PC-3 (cell line): Measurements from ENCODE around the gene TLCD2. TPM values are rescaled to one million over a fixed set of nuclear protein-coding genes. Genes with fewer than 3 reads are reported as not detected.
A peak's percentile ranks its signal among the peaks of the same experiment; 100 is the strongest.

Experiments
- ATAC-seq: fragments of 200-7000 bp; cut with Tn5 transposase; 2 replicates; pipeline ENCODE4 v1.9.1; 2020; ENCODE audit warnings: mild to moderate bottlenecking, moderate library complexity
- BruUV-seq: library from RNA; stranded (reverse); fragments of 400-500 nt; replicated peaks from 2 replicates; lab custom pipeline; 2021; lab: Mats Ljungman, UMichigan
- CTCF ChIA-PET: fragments of 300-600 bp; sonication (Branson Sonifier 250); formaldehyde crosslinking; loops from one replicate; lab custom pipeline; 2022; ENCODE audit warnings: antibody characterized with exemption; lab: Charles Lee
- POLR2A ChIA-PET: fragments of 300-600 bp; sonication (Branson Sonifier 250); formaldehyde crosslinking; loops from one replicate; lab custom pipeline; 2022; ENCODE audit warnings: antibody characterized with exemption; ENCODE audit not compliant: unreplicated experiment; lab: Charles Lee
- DNase-seq: peaks from one replicate; pipeline ENCODE4 v3.0.0-alpha.2; 2015
- H2AFZ ChIP-seq: fragments of 300-600 bp; sonication (generic); 2 replicates; pipeline ENCODE4 v1.6.0; 2016; ENCODE audit warnings: antibody characterized with exemption, low read length
- H3F3A ChIP-seq: fragments of 300-600 bp; sonication (generic); one replicate; pipeline ENCODE4 v1.6.0; 2017; ENCODE audit warnings: antibody characterized with exemption, low read length, control low read depth, mild to moderate bottlenecking; ENCODE audit not compliant: unreplicated experiment
- H3K27ac ChIP-seq: fragments of 300-600 bp; sonication (generic); 2 replicates; pipeline ENCODE4 v1.5.1; 2016; ENCODE audit warnings: mild to moderate bottlenecking, low read length
- H3K27me3 ChIP-seq: fragments of 300-600 bp; sonication (generic); 2 replicates; pipeline ENCODE4 v1.6.1; 2016; ENCODE audit warnings: low read length, mixed read lengths
- H3K36me3 ChIP-seq: fragments of 300-600 bp; sonication (generic); 2 replicates; pipeline ENCODE4 v1.6.1; 2016; ENCODE audit warnings: low read depth, mixed run types, low read length, mixed read lengths
- H3K4me1 ChIP-seq: fragments of 300-600 bp; sonication (generic); 2 replicates; pipeline ENCODE4 v1.5.1; 2016; ENCODE audit warnings: low read length; ENCODE audit not compliant: insufficient read depth
- H3K4me2 ChIP-seq: fragments of 300-600 bp; sonication (generic); 2 replicates; pipeline ENCODE4 v1.6.0; 2016; ENCODE audit warnings: low read length
- H3K4me3 ChIP-seq: fragments of 300-600 bp; sonication (generic); 2 replicates; pipeline ENCODE4 v1.5.1; 2016; ENCODE audit warnings: mild to moderate bottlenecking, low read length, mixed read lengths
- H3K79me2 ChIP-seq: fragments of 300-600 bp; sonication (generic); 2 replicates; pipeline ENCODE4 v1.6.1; 2017; ENCODE audit warnings: low read length, mixed read lengths
- H3K9ac ChIP-seq: fragments of 300-600 bp; sonication (generic); 2 replicates; pipeline ENCODE4 v1.6.0; 2016; ENCODE audit warnings: mild to moderate bottlenecking, low read length
- H3K9me2 ChIP-seq: fragments of 300-600 bp; sonication (generic); replicated peaks from 2 replicates; pipeline ENCODE4 v1.6.1; 2016; ENCODE audit warnings: mixed run types, low read length, mixed read lengths
- H3K9me3 ChIP-seq: fragments of 300-600 bp; sonication (generic); 2 replicates; pipeline ENCODE4 v1.6.1; 2016; ENCODE audit warnings: low read length, mixed read lengths
- H4K20me1 ChIP-seq: fragments of 300-600 bp; sonication (generic); 2 replicates; pipeline ENCODE4 v1.6.1; 2016; ENCODE audit warnings: low read length, mixed read lengths
- EZH2 ChIP-seq: fragments of 300-600 bp; sonication (generic); IDR thresholded peaks from one replicate; pipeline ENCODE4 v1.6.1; 2017; ENCODE audit warnings: antibody characterized with exemption, mild to moderate bottlenecking, low read length; ENCODE audit not compliant: unreplicated experiment
- EZH2phosphoT487 ChIP-seq: fragments of 300-600 bp; sonication (generic); IDR thresholded peaks from 2 replicates; pipeline ENCODE4 v1.6.1; 2018; ENCODE audit warnings: mild to moderate bottlenecking, antibody characterized with exemption, low read length, borderline replicate concordance
- intact Hi-C: fragments of 100-400 bp; cut with micrococcal nuclease; formaldehyde crosslinking; loops from 2 replicates; pipeline ENCODE4 v1.9.0; 2023
- total RNA-seq: library from RNA; depleted of rRNA; stranded (reverse); fragments of >200 nt; gene quantifications from 2 replicates; pipeline ENCODE4 v1.2.3, GENCODE V29; 2014
- TF ChIP-seq, protein P1 (sequence below): fragments of 300-600 bp; sonication (generic); conservative IDR thresholded peaks from 2 replicates; pipeline ENCODE4 v1.5.1; 2017; ENCODE audit warnings: antibody characterized with exemption, low read depth, mild to moderate bottlenecking, low read length

Gene TLCD2
- total RNA-seq, 1 experiment from 2014 or later: 0.77 TPM

DNA sequence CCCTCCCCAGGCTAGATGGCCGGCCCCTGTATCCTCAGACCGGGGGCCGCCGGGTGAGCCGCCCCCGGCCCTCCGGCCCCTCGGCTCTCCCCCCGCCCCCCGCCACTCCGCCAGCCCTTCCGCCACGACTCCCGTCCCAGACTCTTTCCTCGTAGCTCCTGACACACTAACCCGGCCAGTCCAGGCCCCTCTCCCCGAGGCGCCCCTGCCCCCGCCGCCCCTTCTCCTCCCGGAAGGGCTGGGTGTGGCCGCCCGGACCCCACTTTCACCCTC, 5.6 kb upstream of the TLCD2 start:
- Histone ChIP-seq H3K9me3 (no peaks in the 10 kb centered on the region), H3K9ac (peak overlapping the region; percentile 92), H3K9me2 (no peaks in the 10 kb centered on the region), H3K27me3 (no peaks in the 10 kb centered on the region), H3K4me2 (peak overlapping the region; percentile 100), H2AFZ (no peak overlapping the region), H3K4me3 (peak overlapping the region; percentile 81), H3K79me2 (peaks cover 46% of the 10 kb centered on the region), H3K4me1 (peaks cover 37% of the 10 kb centered on the region), H3F3A (peaks cover 12% of the 10 kb centered on the region), H4K20me1 (peaks cover 35% of the 10 kb centered on the region), H3K36me3 (peaks cover 21% of the 10 kb centered on the region), H3K27ac (peak overlapping the region; percentile 96)
- ATAC-seq (no peak), DNase-seq (no peak)
- POLR2A ChIA-PET: no interaction called here
- CTCF ChIA-PET: interaction anchor here (1.0 kb wide), 1 partner anchor 47 kb away, joined by 3 read pairs; no protein-coding TSS in a partner anchor
- intact Hi-C loops: loop anchor here (2.0 kb wide), 1 partner anchor 67 kb away; the partner anchor contains the start of gene RILP
- TF ChIP-seq EZH2 (no peak), EZH2phosphoT487 (no peak)
- TF ChIP-seq, protein P1, sequence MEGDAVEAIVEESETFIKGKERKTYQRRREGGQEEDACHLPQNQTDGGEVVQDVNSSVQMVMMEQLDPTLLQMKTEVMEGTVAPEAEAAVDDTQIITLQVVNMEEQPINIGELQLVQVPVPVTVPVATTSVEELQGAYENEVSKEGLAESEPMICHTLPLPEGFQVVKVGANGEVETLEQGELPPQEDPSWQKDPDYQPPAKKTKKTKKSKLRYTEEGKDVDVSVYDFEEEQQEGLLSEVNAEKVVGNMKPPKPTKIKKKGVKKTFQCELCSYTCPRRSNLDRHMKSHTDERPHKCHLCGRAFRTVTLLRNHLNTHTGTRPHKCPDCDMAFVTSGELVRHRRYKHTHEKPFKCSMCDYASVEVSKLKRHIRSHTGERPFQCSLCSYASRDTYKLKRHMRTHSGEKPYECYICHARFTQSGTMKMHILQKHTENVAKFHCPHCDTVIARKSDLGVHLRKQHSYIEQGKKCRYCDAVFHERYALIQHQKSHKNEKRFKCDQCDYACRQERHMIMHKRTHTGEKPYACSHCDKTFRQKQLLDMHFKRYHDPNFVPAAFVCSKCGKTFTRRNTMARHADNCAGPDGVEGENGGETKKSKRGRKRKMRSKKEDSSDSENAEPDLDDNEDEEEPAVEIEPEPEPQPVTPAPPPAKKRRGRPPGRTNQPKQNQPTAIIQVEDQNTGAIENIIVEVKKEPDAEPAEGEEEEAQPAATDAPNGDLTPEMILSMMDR: no peak
- BruUV-seq: no TSS peak

DNA sequence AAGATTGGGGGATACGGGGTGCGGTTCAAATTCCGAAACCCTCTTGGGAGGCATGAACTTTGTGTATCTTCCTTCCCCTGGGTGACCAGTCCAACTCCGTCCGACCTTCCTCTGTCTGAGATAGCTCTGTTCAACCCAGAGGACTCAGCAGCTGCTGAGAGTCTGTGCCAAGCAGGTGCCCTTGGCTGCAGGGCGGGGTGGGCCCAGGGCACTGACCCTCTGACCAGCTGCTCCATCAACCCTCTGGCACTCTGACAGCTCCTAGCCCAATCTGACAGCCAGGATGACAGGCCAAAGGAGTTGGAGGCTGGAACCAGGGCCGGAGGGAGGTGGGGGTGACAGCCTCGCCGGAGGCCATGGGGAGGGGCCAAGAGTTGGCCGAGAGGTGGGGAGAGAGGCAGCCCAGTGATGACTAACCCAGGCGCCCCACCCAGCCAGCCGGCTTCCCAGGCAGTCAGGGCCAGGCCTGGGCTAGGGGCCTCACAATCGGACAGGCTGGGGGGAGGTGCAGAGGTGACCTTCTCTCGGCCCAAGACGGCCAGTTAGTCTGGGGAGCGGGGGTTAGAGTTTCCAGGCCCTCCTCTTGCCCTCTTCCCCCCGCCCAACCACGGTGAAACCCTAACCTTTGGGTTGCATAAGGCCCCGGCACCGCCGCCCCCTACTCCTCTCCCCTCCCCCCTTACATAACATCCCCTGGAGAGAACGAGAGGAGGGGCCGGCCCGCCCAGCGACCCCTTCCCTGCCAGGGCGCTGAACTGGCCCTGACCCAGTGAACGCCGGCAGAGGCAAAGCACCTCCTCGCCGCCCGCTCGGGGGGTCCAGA, 5.0 kb upstream of the TLCD2 start:
- no TSS peak for BruUV-seq
- Histone ChIP-seq H3K27ac (peak overlapping the region; percentile 96), H3K9me2 (no peaks in the 10 kb centered on the region), H3K27me3 (no peaks in the 10 kb centered on the region), H3K4me2 (peak overlapping the region; percentile 100), H3K4me1 (peaks cover 39% of the 10 kb centered on the region), H4K20me1 (peaks cover 35% of the 10 kb centered on the region), H3K4me3 (peak overlapping the region; percentile 81), H3K36me3 (peaks cover 21% of the 10 kb centered on the region), H3K9me3 (no peaks in the 10 kb centered on the region), H3K79me2 (peaks cover 46% of the 10 kb centered on the region), H2AFZ (no peak overlapping the region), H3K9ac (peak overlapping the region; percentile 92), H3F3A (peaks cover 13% of the 10 kb centered on the region)
- ATAC-seq (peak; percentile 29), DNase-seq (peak; percentile 86)
- POLR2A ChIA-PET: no interaction called here
- TF ChIP-seq EZH2phosphoT487: no peak
- intact Hi-C loops: no loop called here
- CTCF ChIA-PET: interaction anchor here (1.0 kb wide), 1 partner anchor 46 kb away, joined by 3 read pairs; no protein-coding TSS in a partner anchor

GRCh38 chr17:1714427-1714979, 4.3 kb upstream of the TLCD2 start:
- peaks cover 13% of the 10 kb centered on the region for H3F3A ChIP-seq
- H3K9me3 ChIP-seq: no peaks in the 10 kb centered on the region
- H3K4me2 ChIP-seq: peak overlapping the region; percentile 100
- H3K4me1 ChIP-seq: peaks cover 39% of the 10 kb centered on the region
- POLR2A ChIA-PET: no interaction called here
- H3K4me3 ChIP-seq: peak overlapping the region; percentile 81
- peak overlapping the region; percentile 92 for H3K9ac ChIP-seq
- H2AFZ ChIP-seq: no peak overlapping the region
- DNase-seq (peak; percentile 93), ATAC-seq (peak; percentile 19)
- TF ChIP-seq EZH2phosphoT487 (no peak), EZH2 (no peak)
- TF ChIP-seq, protein P1: no peak
- H3K27me3 ChIP-seq: no peaks in the 10 kb centered on the region
- BruUV-seq: no TSS peak
- CTCF ChIA-PET: no interaction called here
- peaks cover 46% of the 10 kb centered on the region for H3K79me2 ChIP-seq
- H3K9me2 ChIP-seq: no peaks in the 10 kb centered on the region
- peaks cover 21% of the 10 kb centered on the region for H3K36me3 ChIP-seq
- peak overlapping the region; percentile 96 for H3K27ac ChIP-seq
- peaks cover 35% of the 10 kb centered on the region for H4K20me1 ChIP-seq
- intact Hi-C loops: no loop called here
